ENCODE results near the gene TMEM250. TPM values are rescaled to one million over a fixed set of nuclear protein-coding genes. Genes with fewer than 3 reads are reported as not detected.

The TMEM250 gene
- polyA plus RNA-seq, 1 donor (not counting 4 experiments of a cell fraction or from before 2014, with no cell fraction given), result 9.9 TPM

- Histone ChIP-seq H3K9ac (ENCODE audit: control insufficient read depth, extremely low read depth, insufficient read depth, low read length) (no peak overlapping the region), H3K4me2 (ENCODE audit: control insufficient read depth, extremely low read depth, insufficient read depth, low read depth, low read length) (no peak overlapping the region), H3K27ac (ENCODE audit: control insufficient read depth, insufficient read depth, low read length) (no peak overlapping the region), H2AFZ (ENCODE audit: control insufficient read depth, low read length) (no peak overlapping the region), H3K4me3 (ENCODE audit: control insufficient read depth in 2 of 3, extremely low read depth in 1 of 3, insufficient read depth in 2 of 3, low read depth in 1 of 3, low read length in 3 of 3) (no peak overlapping the region), H4K20me1 (ENCODE audit: control insufficient read depth, extremely low read depth, insufficient read depth, low read length) (no peaks in the 10 kb centered on the region), H3K36me3 (ENCODE audit: control insufficient read depth in 2 of 2, extremely low read depth in 1 of 2, insufficient read depth in 2 of 2, low read length in 2 of 2) (peaks cover 0 to under 1% of the 10 kb centered on the region in 2 experiments), H3K4me1 (ENCODE audit: control insufficient read depth, extremely low read depth, insufficient read depth, low read length) (peaks cover 19% of the 10 kb centered on the region), H3K79me2 (ENCODE audit: control insufficient read depth, insufficient read depth, low read length) (peaks cover 19% of the 10 kb centered on the region), H3K9me3 (ENCODE audit: control insufficient read depth, low read depth, low read length) (no peaks in the 10 kb centered on the region), H3K9me1 (ENCODE audit: control insufficient read depth, extremely low read depth, insufficient read depth, low read length) (no peaks in the 10 kb centered on the region), H3K27me3 (ENCODE audit: control insufficient read depth, extremely low read depth, insufficient read depth, low read length) (no peaks in the 10 kb centered on the region)
- no peak for DNase-seq (ENCODE audit: low read depth, low spot score)
- FAIRE-seq, result no peak
- dilution Hi-C loops (cut with MboI; ENCODE audit: extremely low pct_ligation_motif_present, low sequenced_read_pairs), result no loop called here
- no peak for TF ChIP-seq EZH2 (IDR thresholded peaks at IDR 0.05; ENCODE audit: low read length)
- TF ChIP-seq, protein P1, sequence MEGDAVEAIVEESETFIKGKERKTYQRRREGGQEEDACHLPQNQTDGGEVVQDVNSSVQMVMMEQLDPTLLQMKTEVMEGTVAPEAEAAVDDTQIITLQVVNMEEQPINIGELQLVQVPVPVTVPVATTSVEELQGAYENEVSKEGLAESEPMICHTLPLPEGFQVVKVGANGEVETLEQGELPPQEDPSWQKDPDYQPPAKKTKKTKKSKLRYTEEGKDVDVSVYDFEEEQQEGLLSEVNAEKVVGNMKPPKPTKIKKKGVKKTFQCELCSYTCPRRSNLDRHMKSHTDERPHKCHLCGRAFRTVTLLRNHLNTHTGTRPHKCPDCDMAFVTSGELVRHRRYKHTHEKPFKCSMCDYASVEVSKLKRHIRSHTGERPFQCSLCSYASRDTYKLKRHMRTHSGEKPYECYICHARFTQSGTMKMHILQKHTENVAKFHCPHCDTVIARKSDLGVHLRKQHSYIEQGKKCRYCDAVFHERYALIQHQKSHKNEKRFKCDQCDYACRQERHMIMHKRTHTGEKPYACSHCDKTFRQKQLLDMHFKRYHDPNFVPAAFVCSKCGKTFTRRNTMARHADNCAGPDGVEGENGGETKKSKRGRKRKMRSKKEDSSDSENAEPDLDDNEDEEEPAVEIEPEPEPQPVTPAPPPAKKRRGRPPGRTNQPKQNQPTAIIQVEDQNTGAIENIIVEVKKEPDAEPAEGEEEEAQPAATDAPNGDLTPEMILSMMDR (optimal IDR thresholded peaks at IDR 0.05 in 1 of 3, IDR thresholded peaks at IDR 0.05 in 1 of 3, conservative IDR thresholded peaks at IDR 0.05 in 1 of 3; ENCODE audit: extremely low read depth in 1 of 3, insufficient read depth in 2 of 3, low read length in 3 of 3), result no peak
Measured at GRCh38 chr9:136120438-136120844, 1.8 kb upstream of the TMEM250 start.

GRCh38 chr9:136119883-136120393 is 1.3 kb upstream of the TMEM250 start:
- Histone ChIP-seq H4K20me1 (ENCODE audit: control insufficient read depth, extremely low read depth, insufficient read depth, low read length) (no peaks in the 10 kb centered on the region), H2AFZ (ENCODE audit: control insufficient read depth, low read length) (no peak overlapping the region), H3K4me1 (ENCODE audit: control insufficient read depth, extremely low read depth, insufficient read depth, low read length) (peaks cover 19% of the 10 kb centered on the region), H3K9me3 (ENCODE audit: control insufficient read depth, low read depth, low read length) (no peaks in the 10 kb centered on the region), H3K27ac (ENCODE audit: control insufficient read depth, insufficient read depth, low read length) (peak overlapping the region; percentile 71), H3K36me3 (ENCODE audit: control insufficient read depth in 2 of 2, extremely low read depth in 1 of 2, insufficient read depth in 2 of 2, low read length in 2 of 2) (peaks cover 0 to 5% of the 10 kb centered on the region in 2 experiments), H3K9me1 (ENCODE audit: control insufficient read depth, extremely low read depth, insufficient read depth, low read length) (no peaks in the 10 kb centered on the region), H3K27me3 (ENCODE audit: control insufficient read depth, extremely low read depth, insufficient read depth, low read length) (no peaks in the 10 kb centered on the region), H3K9ac (ENCODE audit: control insufficient read depth, extremely low read depth, insufficient read depth, low read length) (peak overlapping the region; percentile 87), H3K4me2 (ENCODE audit: control insufficient read depth, extremely low read depth, insufficient read depth, low read depth, low read length) (peak overlapping the region; percentile 90), H3K79me2 (ENCODE audit: control insufficient read depth, insufficient read depth, low read length) (peaks cover 19% of the 10 kb centered on the region), H3K4me3 (ENCODE audit: control insufficient read depth in 2 of 3, extremely low read depth in 1 of 3, insufficient read depth in 2 of 3, low read depth in 1 of 3, low read length in 3 of 3) (peak overlapping the region; percentile 78 to 85 (median 85))
- no peak for FAIRE-seq
- DNase-seq (ENCODE audit: low read depth, low spot score), result no peak
- TF ChIP-seq, protein P1 (optimal IDR thresholded peaks at IDR 0.05 in 1 of 3, IDR thresholded peaks at IDR 0.05 in 1 of 3, conservative IDR thresholded peaks at IDR 0.05 in 1 of 3; ENCODE audit: extremely low read depth in 1 of 3, insufficient read depth in 2 of 3, low read length in 3 of 3), result no peak
- TF ChIP-seq EZH2 (IDR thresholded peaks at IDR 0.05; ENCODE audit: low read length), result no peak
- dilution Hi-C loops (cut with MboI; ENCODE audit: extremely low pct_ligation_motif_present, low sequenced_read_pairs), result no loop called here

All from keratinocyte (primary cell).